ENCODE results near the gene AJM1. TPM values are rescaled to one million over a fixed set of nuclear protein-coding genes. Genes with fewer than 3 reads are reported as not detected.
A peak's percentile ranks its signal among the peaks of the same experiment; 100 is the strongest.

Gene AJM1
- polyA plus RNA-seq, 2 of the 4 experiments (the other 2 are of a cell fraction), result 0.76 to 3.0 TPM

- Histone ChIP-seq H3K27ac (peak overlapping the region; percentile 96 to 97), H3K4me1 (peaks cover 32% of the 10 kb centered on the region), H3K4me2 (peak overlapping the region; percentile 80), H3K4me3 (peak overlapping the region; percentile 87), H3K9me3 (no peaks in the 10 kb centered on the region)
- POLR2A ChIA-PET, result interaction anchor here (0.6 to 1.8 kb wide), 10 partner anchors 9 to 375 kb away, joined by 3 to 11 read pairs (median 4); partner anchors contain the start of genes CLIC3, RNF208, TMEM141 and TRAF2
- ATAC-seq (peak; percentile 0 to 22; a peak in 3 of 6 replicates), DNase-seq (ENCODE audit: low read depth in 1 of 2, low spot score in 1 of 2) (peak; percentile 58 to 85), FAIRE-seq (no peak)
- CTCF ChIA-PET, result interaction anchor here (0.6 to 2.3 kb wide), 11 partner anchors 7 to 188 kb away, joined by 3 to 7 read pairs (median 4); no protein-coding TSS in a partner anchor
- TF ChIP-seq, protein P1, sequence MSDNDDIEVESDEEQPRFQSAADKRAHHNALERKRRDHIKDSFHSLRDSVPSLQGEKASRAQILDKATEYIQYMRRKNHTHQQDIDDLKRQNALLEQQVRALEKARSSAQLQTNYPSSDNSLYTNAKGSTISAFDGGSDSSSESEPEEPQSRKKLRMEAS (IDR thresholded peaks at IDR 0.05), result no peak
- TF ChIP-seq TFCP2L1 (CRISPR knock-in tag; IDR thresholded peaks at IDR 0.05) (no peak), HEYL (CRISPR knock-in tag; IDR thresholded peaks at IDR 0.05) (no peak), ZNF302 (CRISPR knock-in tag; IDR thresholded peaks at IDR 0.05) (no peak), MAFK (IDR thresholded peaks at IDR 0.05; ENCODE audit: partially characterized antibody) (no peak), HOXA7 (CRISPR knock-in tag; IDR thresholded peaks at IDR 0.05) (no peak), POLR2A (IDR thresholded peaks at IDR 0.05; ENCODE audit: low read length) (no peak), NR3C1 (IDR thresholded peaks at IDR 0.05) (no peak), GATA3 (IDR thresholded peaks at IDR 0.05; ENCODE audit: borderline replicate concordance) (no peak; the same call in 1 of the 2 replicates), CBX8 (IDR thresholded peaks at IDR 0.05) (no peak), HMGXB4 (CRISPR knock-in tag; IDR thresholded peaks at IDR 0.05; ENCODE audit: borderline replicate concordance) (no peak), HDAC2 (IDR thresholded peaks at IDR 0.05) (no peak), BHLHE40 (IDR thresholded peaks at IDR 0.05; ENCODE audit: low read depth, low read length) (no peak), CTCF (IDR thresholded peaks at IDR 0.05) (no peak), RCOR1 (IDR thresholded peaks at IDR 0.05; ENCODE audit: low read depth, low read length) (no peak), FOSL2 (IDR thresholded peaks at IDR 0.05) (no peak), FOSL2 (CRISPR knock-in tag; IDR thresholded peaks at IDR 0.05) (no peak), RARB (CRISPR knock-in tag; IDR thresholded peaks at IDR 0.05) (no peak), KDM1A (IDR thresholded peaks at IDR 0.05; ENCODE audit: low read depth) (no peak)
- TF ChIP-seq, protein P2, sequence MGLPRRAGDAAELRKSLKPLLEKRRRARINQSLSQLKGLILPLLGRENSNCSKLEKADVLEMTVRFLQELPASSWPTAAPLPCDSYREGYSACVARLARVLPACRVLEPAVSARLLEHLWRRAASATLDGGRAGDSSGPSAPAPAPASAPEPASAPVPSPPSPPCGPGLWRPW (IDR thresholded peaks at IDR 0.05), result no peak
- TF ChIP-seq, protein P3, sequence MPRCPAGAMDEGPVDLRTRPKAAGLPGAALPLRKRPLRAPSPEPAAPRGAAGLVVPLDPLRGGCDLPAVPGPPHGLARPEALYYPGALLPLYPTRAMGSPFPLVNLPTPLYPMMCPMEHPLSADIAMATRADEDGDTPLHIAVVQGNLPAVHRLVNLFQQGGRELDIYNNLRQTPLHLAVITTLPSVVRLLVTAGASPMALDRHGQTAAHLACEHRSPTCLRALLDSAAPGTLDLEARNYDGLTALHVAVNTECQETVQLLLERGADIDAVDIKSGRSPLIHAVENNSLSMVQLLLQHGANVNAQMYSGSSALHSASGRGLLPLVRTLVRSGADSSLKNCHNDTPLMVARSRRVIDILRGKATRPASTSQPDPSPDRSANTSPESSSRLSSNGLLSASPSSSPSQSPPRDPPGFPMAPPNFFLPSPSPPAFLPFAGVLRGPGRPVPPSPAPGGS (IDR thresholded peaks at IDR 0.05), result no peak
- WGBS (ENCODE audit: missing lambda C conversion rate), result 71% methylated on average over 49 of the region's 75 CpGs
Measured at GRCh38 chr9:136847088-136847825, 5.0 kb downstream of the AJM1 start.

DNA sequence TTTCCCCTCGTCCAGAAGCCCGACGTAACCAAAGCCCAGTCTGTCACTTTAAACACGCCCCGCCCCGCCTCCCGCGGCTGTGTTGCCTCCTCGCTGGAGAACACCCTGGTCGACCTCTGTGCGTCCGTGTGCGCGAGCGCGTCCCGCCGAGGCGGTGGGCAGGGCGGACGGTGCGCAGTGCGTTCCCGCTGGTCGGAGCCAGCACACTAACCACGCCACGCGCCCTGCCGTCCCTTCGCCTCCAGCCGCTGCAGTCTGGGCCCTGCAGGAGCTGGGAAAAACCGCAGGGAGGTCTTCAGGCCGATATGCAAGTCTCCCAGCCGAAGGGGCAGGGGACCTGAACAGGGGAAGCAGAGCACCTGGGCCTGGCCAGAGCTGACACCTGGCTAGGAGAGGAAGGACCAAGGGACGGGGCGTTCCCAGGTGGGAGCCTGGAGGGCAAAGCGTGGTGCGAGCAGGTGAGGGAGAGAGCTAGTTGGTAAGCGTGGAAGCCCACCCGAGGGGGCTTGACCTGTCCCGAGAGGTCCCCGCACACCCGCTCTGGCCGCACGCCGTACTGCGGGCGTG is 5.6 kb downstream of the AJM1 start:
- Histone ChIP-seq H3K4me2 (peak overlapping the region; percentile 80), H3K4me1 (peaks cover 29% of the 10 kb centered on the region), H3K4me3 (peak overlapping the region; percentile 87), H3K27ac (peak overlapping the region; percentile 96 to 97), H3K9me3 (no peaks in the 10 kb centered on the region)
- ChIA-PET POLR2A (interaction anchor here (0.6 to 1.8 kb wide), 13 partner anchors 8 to 374 kb away, joined by 3 to 11 read pairs (median 4); partner anchors contain the start of genes CLIC3, RNF208, TMEM141 and TRAF2), CTCF (interaction anchor here (0.8 to 2.3 kb wide), 11 partner anchors 8 to 187 kb away, joined by 3 to 7 read pairs (median 4); no protein-coding TSS in a partner anchor)
- under 1% methylated on average over 40 of the region's 48 CpGs for WGBS (ENCODE audit: missing lambda C conversion rate)
- FAIRE-seq (peak; percentile 68), DNase-seq (ENCODE audit: low read depth in 1 of 2, low spot score in 1 of 2) (peak; percentile 79 to 91), ATAC-seq (peak; percentile 40 to 71)
- TF ChIP-seq, protein P4, sequence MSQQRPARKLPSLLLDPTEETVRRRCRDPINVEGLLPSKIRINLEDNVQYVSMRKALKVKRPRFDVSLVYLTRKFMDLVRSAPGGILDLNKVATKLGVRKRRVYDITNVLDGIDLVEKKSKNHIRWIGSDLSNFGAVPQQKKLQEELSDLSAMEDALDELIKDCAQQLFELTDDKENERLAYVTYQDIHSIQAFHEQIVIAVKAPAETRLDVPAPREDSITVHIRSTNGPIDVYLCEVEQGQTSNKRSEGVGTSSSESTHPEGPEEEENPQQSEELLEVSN (IDR thresholded peaks at IDR 0.05; ENCODE audit: borderline replicate concordance, low read depth), result peak; percentile 81; the same call in 1 of the 2 replicates
- TF ChIP-seq HOXB5 (CRISPR knock-in tag; IDR thresholded peaks at IDR 0.05) (no peak), RARB (CRISPR knock-in tag; IDR thresholded peaks at IDR 0.05) (no peak), EHMT2 (IDR thresholded peaks at IDR 0.05; ENCODE audit: low read depth) (no peak), POLR2A (IDR thresholded peaks at IDR 0.05; ENCODE audit: low read length) (peak; percentile 97), HOXA7 (CRISPR knock-in tag; IDR thresholded peaks at IDR 0.05) (no peak)
- TF ChIP-seq, protein P3 (IDR thresholded peaks at IDR 0.05), result peak; percentile 11; the same call in 1 of the 3 replicates
- TF ChIP-seq, protein P1 (IDR thresholded peaks at IDR 0.05), result peak; percentile 89
- TF ChIP-seq, protein P5, sequence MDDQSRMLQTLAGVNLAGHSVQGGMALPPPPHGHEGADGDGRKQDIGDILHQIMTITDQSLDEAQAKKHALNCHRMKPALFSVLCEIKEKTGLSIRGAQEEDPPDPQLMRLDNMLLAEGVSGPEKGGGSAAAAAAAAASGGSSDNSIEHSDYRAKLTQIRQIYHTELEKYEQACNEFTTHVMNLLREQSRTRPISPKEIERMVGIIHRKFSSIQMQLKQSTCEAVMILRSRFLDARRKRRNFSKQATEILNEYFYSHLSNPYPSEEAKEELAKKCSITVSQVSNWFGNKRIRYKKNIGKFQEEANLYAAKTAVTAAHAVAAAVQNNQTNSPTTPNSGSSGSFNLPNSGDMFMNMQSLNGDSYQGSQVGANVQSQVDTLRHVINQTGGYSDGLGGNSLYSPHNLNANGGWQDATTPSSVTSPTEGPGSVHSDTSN (IDR thresholded peaks at IDR 0.05), result peak; percentile 59
